HepG2 (cell line): ENCODE data around the gene DNAAF1. TPM values are rescaled to one million over a fixed set of nuclear protein-coding genes. Genes with fewer than 3 reads are reported as not detected.

Source experiments
- ARNT ChIP-seq: fragments of 450-650 bp; IDR thresholded peaks from 2 replicates; pipeline ENCODE4 v1.6.1; 2017
- ARNTL ChIP-seq: sonication (generic); formaldehyde crosslinking; IDR thresholded peaks from 2 replicates; pipeline ENCODE4 v1.4.0; 2020; ENCODE audit warnings: mild to moderate bottlenecking, missing genetic modification reagents
- ASH2L ChIP-seq: fragments of 300-600, 200-600 bp; sonication (generic); IDR thresholded peaks from 2 replicates; pipeline ENCODE4 v1.7.0; 2017; ENCODE audit warnings: low read depth, mild to moderate bottlenecking, moderate library complexity, mixed read lengths, low read length; ENCODE audit not compliant: insufficient read length
- BHLHE40 ChIP-seq: IDR thresholded peaks from 2 replicates; pipeline ENCODE4 v1.6.1; 2011; ENCODE audit warnings: low read length, improper control_type of control experiment
- BRD4 ChIP-seq: sonication (generic); formaldehyde crosslinking; IDR thresholded peaks from 2 replicates; pipeline ENCODE4 v1.4.0; 2020; ENCODE audit warnings: missing genetic modification reagents
- ELF1 ChIP-seq: sonication (generic); formaldehyde crosslinking; IDR thresholded peaks from 2 replicates; pipeline ENCODE4 v1.4.0; 2020; ENCODE audit warnings: missing genetic modification reagents
- FOXC1 ChIP-seq: sonication (generic); formaldehyde crosslinking; IDR thresholded peaks from 2 replicates; pipeline ENCODE4 v1.8.0; 2022; ENCODE audit warnings: mild to moderate bottlenecking, missing genetic modification reagents, borderline replicate concordance
- GATAD1 ChIP-seq: IDR thresholded peaks from 2 replicates; pipeline ENCODE4 v1.6.1; 2016; ENCODE audit warnings: missing genetic modification reagents, missing compliant biosample characterization
- MAZ ChIP-seq, 2 experiments: sonication (generic) in 1 of 2; formaldehyde crosslinking in 1 of 2; IDR thresholded peaks; 2 replicates each; pipeline versions ENCODE4 v1.5.0 to v1.6.1; 2012 to 2020; ENCODE audit warnings: low read depth in 2 of 2, mild to moderate bottlenecking in 2 of 2, borderline replicate concordance in 1 of 2, improper control_type of control experiment in 1 of 2, low read length in 1 of 2, missing genetic modification reagents in 1 of 2, moderate library complexity in 1 of 2
- MTA3 ChIP-seq: sonication (generic); formaldehyde crosslinking; IDR thresholded peaks from 2 replicates; pipeline ENCODE4 v1.4.0; 2020; ENCODE audit warnings: missing genetic modification reagents
- MXI1 ChIP-seq: IDR thresholded peaks from 3 replicates; pipeline ENCODE4 v1.6.1; 2012; ENCODE audit warnings: low read depth, low read length, inconsistent platforms, borderline replicate concordance
- NR2F6 ChIP-seq, 2 experiments: IDR thresholded peaks; 2 replicates each; pipeline ENCODE4 v1.6.1; 2016; ENCODE audit warnings: antibody characterized with exemption in 1 of 2, mild to moderate bottlenecking in 1 of 2
- RXRB ChIP-seq: IDR thresholded peaks from 2 replicates; pipeline ENCODE4 v1.6.1; 2016; ENCODE audit warnings: borderline replicate concordance, missing genetic modification reagents, missing compliant biosample characterization
- SIX4 ChIP-seq: sonication (generic); formaldehyde crosslinking; IDR thresholded peaks from 2 replicates; pipeline ENCODE4 v1.4.0; 2020; ENCODE audit warnings: missing genetic modification reagents
- SMC3 ChIP-seq: IDR thresholded peaks from 2 replicates; pipeline ENCODE4 v1.6.1; 2011; ENCODE audit warnings: low read length, improper control_type of control experiment
- ZNF24 ChIP-seq: fragments of 450-650 bp; IDR thresholded peaks from 2 replicates; pipeline ENCODE4 v1.6.1; 2017; ENCODE audit warnings: antibody characterized with exemption, mild to moderate bottlenecking
- ZNF556 ChIP-seq: sonication (generic); formaldehyde crosslinking; IDR thresholded peaks from 2 replicates; pipeline ENCODE4 v1.4.0; 2020; ENCODE audit warnings: mild to moderate bottlenecking, missing genetic modification reagents, borderline replicate concordance
- ZNF782 ChIP-seq: sonication (generic); formaldehyde crosslinking; IDR thresholded peaks from 2 replicates; pipeline ENCODE4 v1.4.0; 2020; ENCODE audit warnings: missing genetic modification reagents, mild to moderate bottlenecking, borderline replicate concordance
- polyA plus RNA-seq, 8 experiments: library from polyadenylated mRNA; depleted of rRNA in 3 of 8; stranded (reverse) in 7 of 8; unstranded in 1 of 8; fragments of >200 nt; fragmentation: Illumina TruSeq in 4 of 8; extraction: Trizol in 4 of 8; gene quantifications; 2 replicates each; pipeline versions ENCODE4 v1.2.1 to v1.2.3, GENCODE V29; 2011 to 2016; ENCODE audit warnings: low read depth in 4 of 8, missing spikeins in 1 of 8, mixed read lengths in 1 of 8; ENCODE audit not compliant: insufficient read depth in 1 of 8
- total RNA-seq, 5 experiments: library from RNA; depleted of rRNA; stranded (reverse); fragments of >200 nt; fragmentation: Illumina TruSeq; extraction: Trizol; gene quantifications; 2 replicates each; pipeline ENCODE4 v1.2.3, GENCODE V29; 2016; ENCODE audit warnings: low read depth in 1 of 5
- TF ChIP-seq, protein P1 (sequence below): sonication (generic); formaldehyde crosslinking; IDR thresholded peaks from 2 replicates; pipeline ENCODE4 v1.8.0; 2022; ENCODE audit warnings: missing genetic modification reagents, low read depth, mild to moderate bottlenecking, borderline replicate concordance
- TF ChIP-seq, protein P2 (sequence below): sonication (generic); formaldehyde crosslinking; IDR thresholded peaks from 2 replicates; pipeline ENCODE4 v1.5.0; 2020; ENCODE audit warnings: mild to moderate bottlenecking, missing genetic modification reagents, borderline replicate concordance
- TF ChIP-seq, protein P3 (sequence below): sonication (generic); formaldehyde crosslinking; IDR thresholded peaks from 2 replicates; pipeline ENCODE4 v1.4.0; 2020; ENCODE audit warnings: missing genetic modification reagents, low read depth, mild to moderate bottlenecking, borderline replicate concordance

The DNAAF1 gene
- total and polyA plus RNA-seq, 2 of the 13 experiments (the other 11 are each of a cell fraction or from before 2014, with no cell fraction given) = 0.04 TPM; not detected in 1

DNA sequence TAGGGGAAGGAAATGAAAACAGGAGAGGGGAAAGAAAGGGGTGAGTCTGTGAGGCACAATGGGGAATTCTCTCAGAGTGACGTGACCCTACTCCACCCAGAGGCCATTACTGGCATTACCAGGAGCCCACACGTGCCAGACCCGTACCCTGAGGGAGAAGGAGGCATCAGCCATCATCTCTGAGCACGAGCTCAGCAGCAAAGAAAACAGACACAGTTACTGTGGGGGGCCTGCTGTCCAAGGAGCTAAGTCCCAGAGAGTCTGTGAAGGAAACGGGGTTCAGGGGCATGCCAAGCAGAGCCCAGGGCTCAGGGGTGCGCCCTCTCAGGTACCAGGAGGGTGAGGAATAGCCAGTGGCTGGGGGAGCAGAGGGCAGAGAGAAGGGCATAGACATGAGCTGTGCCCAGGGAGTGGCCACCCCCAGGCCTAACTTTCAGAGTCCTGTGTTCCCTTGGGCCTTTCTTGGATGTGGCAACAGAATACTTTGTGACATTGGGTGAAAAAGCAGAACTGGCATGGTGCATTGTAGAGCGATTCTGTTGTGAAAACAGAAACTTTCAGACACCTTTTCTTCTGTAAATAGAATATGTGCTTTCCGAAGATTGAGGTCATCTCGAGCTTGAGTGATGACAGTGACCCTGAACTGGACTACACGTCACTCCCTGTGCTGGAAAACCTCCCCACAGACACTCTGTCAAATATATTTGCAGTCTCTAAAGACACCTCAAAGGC, 30.4 kb downstream of the DNAAF1 start (continued):
- TF ChIP-seq SIX4 (CRISPR knock-in tag) (no peak), MTA3 (CRISPR knock-in tag) (no peak), ZNF24 (no peak), ASH2L (peak; percentile 8), BHLHE40 (peak; percentile 98), RXRB (0 out of 2 replicates have a peak, but pooled peaks have one; percentile 8), ELF1 (CRISPR knock-in tag) (0 out of 2 replicates have a peak, but pooled peaks have one; percentile 11), BRD4 (CRISPR knock-in tag) (no peak), MAZ (IDR thresholded peaks at IDR 0.05; ENCODE audit: borderline replicate concordance, low read depth, low read length) (0 out of 2 replicates have a peak, but pooled peaks have one; percentile 42), MAZ (CRISPR knock-in tag; IDR thresholded peaks at IDR 0.05; ENCODE audit: low read depth) (no peak), GATAD1 (CRISPR knock-in tag) (peak; percentile 21; the same call in 1 of the 2 replicates), ZNF782 (no peak), ARNTL (peak; percentile 78), SMC3 (peak; percentile 88), MXI1 (peak; percentile 67; the same call in 2 of the 3 replicates), ZNF556 (CRISPR knock-in tag) (peak; percentile 54; the same call in 1 of the 2 replicates), NR2F6 (IDR thresholded peaks at IDR 0.05) (no peak), NR2F6 (CRISPR knock-in tag; IDR thresholded peaks at IDR 0.05) (peak; percentile 28; the same call in 1 of the 2 replicates), FOXC1 (0 out of 2 replicates have a peak, but pooled peaks have one; percentile 20), ARNT (no peak)
- TF ChIP-seq, protein P1, sequence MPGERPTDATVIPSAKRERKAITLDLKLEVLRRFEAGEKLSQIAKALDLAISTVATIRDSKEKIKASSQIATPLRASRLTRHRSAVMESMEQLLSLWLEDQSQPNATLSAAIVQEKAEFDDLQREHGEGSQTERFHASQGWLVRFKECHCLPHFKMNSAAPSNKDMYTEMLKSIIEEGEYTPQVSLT (CRISPR knock-in tag) = no peak
- TF ChIP-seq, protein P2, sequence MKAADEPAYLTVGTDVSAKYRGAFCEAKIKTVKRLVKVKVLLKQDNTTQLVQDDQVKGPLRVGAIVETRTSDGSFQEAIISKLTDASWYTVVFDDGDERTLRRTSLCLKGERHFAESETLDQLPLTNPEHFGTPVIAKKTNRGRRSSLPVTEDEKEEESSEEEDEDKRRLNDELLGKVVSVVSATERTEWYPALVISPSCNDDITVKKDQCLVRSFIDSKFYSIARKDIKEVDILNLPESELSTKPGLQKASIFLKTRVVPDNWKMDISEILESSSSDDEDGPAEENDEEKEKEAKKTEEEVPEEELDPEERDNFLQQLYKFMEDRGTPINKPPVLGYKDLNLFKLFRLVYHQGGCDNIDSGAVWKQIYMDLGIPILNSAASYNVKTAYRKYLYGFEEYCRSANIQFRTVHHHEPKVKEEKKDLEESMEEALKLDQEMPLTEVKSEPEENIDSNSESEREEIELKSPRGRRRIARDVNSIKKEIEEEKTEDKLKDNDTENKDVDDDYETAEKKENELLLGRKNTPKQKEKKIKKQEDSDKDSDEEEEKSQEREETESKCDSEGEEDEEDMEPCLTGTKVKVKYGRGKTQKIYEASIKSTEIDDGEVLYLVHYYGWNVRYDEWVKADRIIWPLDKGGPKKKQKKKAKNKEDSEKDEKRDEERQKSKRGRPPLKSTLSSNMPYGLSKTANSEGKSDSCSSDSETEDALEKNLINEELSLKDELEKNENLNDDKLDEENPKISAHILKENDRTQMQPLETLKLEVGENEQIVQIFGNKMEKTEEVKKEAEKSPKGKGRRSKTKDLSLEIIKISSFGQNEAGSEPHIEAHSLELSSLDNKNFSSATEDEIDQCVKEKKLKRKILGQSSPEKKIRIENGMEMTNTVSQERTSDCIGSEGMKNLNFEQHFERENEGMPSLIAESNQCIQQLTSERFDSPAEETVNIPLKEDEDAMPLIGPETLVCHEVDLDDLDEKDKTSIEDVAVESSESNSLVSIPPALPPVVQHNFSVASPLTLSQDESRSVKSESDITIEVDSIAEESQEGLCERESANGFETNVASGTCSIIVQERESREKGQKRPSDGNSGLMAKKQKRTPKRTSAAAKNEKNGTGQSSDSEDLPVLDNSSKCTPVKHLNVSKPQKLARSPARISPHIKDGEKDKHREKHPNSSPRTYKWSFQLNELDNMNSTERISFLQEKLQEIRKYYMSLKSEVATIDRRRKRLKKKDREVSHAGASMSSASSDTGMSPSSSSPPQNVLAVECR (CRISPR knock-in tag) = peak; percentile 12; the same call in 1 of the 2 replicates
- TF ChIP-seq, protein P3, sequence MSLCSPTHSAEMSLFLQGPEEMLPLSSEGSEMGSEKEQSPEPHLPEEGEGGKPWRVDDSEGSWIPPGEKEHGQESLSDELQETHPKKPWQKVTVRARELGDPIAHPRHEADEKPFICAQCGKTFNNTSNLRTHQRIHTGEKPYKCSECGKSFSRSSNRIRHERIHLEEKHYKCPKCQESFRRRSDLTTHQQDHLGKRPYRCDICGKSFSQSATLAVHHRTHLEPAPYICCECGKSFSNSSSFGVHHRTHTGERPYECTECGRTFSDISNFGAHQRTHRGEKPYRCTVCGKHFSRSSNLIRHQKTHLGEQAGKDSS (CRISPR knock-in tag) = 0 out of 2 replicates have a peak, but pooled peaks have one; percentile 28
